NCI-H146 treated with DMSO at 0.1 percent for 48 hours (cell line): ENCODE data around the gene BHLHE40.

Experiments used
- DNase-seq: peaks from one replicate; lab custom pipeline; 2025; ENCODE audit not compliant: unreplicated experiment; lab: John Stamatoyannopoulos, UW

Gene BHLHE40

DNA sequence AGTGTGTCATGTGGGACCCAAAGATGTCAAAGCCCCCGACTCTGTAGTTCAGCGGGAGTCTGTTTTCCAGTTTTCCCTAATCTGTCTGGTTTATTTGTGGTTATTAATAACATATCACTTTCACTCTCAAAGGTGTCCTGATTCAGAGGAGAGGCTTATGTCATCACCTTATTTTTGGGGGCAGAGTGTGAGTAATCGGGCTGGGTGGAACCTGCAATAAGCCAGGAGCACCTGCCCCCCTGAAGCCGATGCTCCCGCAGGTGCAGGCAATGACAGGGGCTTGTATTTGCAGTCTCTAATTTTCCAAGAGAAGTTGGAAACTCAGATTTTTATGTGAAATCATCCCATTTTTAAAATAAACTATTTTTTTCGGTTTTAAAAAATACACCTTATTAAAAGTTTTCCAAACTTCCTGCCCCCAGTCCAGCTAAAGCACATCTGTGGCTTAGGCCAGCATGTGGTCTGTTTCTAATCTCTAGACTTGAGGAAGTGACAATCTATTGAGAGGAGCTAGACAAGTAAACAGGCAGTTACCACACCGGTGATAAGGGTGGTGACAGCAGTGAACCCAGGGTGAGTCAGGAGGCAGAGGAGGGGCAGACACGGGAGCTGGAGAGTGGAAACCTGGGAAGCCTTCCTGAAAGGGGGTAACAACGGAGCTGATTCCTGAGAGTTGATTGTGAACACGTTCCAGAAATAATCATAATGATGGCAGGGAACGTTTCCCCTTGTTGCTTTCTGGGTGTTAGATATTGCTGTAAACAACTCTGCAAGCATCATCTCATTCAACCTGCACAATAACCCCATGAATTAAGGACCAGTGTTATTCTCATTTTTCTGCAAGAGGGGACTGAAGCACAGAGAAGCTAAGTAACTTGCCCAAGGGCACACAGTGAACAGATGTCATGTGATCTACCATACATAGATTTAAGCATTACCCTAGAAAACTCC is 37.2 kb downstream of the BHLHE40 start:
- no peak for DNase-seq

GRCh38 chr3:5017925-5018531 is 38.8 kb downstream of the BHLHE40 start:
- DNase-seq = no peak

DNA sequence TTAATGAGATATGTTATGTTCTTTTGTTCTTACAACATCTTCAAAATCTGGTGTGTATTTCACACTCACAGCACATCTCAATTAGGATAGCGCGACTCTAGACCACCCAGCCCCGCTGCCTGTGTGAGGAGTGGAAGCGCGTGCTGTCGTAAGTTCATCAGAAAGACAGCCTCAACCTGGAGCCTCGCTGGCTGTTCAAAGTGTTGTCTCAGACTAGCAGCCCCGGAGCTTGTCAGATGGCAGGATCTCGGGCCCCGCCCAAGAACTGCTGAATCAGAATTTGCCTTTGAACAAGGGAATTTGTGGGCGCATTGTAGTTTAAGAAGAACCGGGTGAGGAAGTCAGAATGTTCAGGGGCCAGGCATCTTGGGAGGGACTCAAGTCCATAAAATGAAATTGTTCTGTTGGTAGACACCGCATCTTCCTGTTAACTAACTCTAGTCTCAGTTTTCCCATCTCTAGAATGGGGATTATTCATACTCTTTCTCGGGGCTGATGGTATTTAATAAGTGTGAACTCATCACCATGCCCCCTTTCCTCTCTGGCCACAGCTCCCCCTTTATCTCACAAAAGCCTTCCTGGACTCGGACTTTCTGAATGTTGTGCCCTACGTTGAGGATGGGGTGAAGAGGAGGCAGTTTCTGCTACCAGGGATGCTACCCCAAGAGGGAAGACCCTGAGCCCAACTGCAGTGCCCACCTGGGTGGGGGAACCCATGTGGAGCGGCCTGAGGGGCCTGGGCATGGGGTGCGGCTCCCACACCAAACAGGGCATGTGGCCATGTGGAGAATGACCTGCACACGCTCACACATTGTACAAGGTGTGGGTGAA is 40.4 kb downstream of the BHLHE40 start:
- no peak for DNase-seq

DNA sequence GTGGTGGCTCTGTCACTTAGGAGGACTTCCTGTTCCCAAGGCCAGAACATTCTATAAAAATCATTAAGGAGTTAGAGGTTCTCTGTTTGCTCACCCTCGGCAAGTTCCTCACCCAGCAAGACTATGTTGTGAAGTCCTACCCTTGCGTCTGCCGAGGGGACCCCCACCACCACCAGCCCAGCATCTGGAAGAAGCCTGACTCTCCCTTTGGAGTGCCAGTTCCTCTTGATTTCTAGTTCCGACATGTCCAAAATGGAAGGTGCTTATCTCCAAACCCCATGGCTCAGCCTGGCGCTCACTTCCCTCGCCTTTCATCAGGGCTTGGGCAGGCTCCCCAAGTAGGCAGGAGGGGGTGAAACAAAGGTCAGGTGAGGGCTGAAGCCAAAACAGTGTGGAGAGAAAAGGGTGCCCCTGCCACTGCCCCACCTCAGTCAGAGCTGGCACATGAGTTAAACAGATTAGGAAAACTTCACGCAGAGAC is 41.0 kb downstream of the BHLHE40 start:
- no peak for DNase-seq

GRCh38 chr3:5021116-5022092 is 42.2 kb downstream of the BHLHE40 start:
- DNase-seq = no peak

DNA sequence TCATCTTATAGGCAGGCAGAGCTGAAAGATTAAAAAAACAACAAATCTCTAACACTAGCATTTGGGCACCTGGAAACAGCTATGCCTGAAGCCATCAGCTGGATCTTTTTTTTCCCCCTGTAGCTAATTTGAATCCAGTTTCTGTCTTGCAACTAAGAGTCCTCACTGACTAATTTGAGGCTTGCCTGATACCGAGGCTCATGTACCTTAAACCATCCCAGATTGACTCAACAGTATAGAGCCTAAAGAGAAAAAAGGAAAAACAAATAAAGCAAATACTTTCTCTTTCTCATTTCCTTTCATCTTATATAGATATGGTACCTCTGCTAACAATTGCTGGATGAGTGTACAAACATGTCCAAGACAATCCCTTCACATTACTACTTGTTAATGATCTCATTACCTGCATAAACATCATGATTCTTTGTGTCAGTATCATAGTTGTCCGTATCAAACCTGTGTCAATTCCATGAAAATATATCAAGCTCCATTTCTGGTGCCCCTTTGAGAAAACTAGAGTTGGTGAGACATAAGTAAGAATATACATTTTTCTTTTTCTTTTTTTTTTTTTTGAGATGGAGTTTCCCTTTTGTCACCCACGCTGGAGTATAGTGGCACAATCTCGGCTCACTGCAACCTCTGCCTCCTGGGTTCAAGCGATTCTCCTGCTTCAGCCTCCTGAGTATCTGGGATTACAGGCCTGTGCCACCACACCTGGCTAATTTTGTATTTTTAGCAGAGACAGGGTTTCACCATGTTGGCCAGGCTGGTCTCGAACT is 43.1 kb downstream of the BHLHE40 start:
- no peak for DNase-seq

DNA sequence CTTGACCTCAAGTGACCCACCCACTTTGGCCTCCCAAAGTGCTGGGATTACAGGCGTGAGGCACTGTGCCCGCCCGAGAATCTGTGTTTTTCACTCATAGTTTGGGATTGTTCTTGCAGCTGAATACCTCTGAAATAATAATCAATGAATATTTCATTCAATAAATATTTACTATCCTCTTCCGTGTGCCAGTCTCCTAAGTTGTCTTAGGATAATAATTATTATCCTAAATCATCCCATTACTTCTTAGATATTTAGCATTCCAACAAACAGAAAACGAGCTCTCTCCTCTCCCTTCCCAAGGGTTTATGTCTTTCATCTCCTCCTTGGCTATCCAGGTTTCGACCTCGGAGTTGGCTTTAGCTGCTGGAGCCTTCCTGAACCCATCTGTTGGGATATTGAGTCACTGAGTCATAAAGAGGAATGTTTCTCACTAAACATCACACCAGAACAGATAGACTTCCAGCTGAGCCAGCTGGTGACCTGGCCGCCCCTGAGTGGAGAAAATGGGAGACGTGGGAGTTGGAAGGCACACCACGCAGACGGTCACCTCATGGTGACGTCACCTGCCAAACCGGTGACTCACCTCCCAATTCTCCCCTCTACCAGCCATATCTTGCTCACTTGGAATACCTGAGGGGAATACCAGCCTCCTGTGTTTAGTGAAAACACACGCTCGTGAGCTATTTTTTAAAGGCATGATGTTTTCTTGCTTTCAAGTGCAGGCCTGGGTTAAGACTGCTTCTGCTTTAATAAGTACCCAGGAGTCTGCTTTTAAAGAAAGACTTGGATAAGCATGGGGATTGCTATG is 43.9 kb downstream of the BHLHE40 start:
- no peak for DNase-seq

DNA sequence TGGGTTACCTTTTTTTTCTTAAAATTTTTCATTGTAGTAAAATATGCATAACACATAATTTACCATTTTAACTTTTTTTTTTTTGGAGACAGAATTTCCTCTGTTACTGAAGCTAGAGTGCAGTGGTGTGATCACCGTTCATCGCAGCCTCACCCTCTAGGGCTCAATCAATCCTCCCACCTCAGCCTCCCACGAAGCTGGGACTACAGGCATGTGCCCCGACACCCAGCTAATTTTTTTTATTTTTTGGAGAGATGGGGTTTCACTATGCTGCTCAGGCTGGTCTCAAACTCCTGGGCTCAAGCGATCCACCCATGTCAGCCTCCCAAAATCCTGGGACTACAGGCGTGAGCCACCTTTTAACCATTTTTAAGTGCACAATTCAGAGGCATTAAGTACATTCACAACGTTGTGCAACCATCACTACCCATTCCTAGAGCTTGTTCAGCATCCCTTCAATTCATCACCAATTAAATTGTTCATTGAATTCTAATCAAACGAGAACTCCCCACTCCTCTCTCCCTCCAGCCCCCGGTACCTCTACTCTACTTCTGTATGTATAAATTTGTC is 44.6 kb downstream of the BHLHE40 start:
- no peak for DNase-seq

DNA sequence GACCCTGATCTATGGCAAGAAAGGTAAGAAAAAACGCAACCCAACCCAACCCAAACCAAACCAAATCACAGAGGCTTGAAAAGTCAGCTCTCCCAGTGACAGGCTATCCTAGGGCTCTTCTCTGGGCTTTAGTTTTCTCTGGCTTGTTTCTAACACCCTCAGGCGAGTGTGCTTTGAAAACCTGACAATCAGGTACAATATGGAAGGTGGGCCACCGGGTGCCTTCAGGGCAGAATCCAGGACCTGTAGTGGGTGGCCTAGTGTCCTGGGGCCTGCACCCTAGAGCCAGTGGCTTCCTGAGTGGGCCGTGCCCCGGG is 46.8 kb downstream of the BHLHE40 start:
- DNase-seq = no peak

DNA sequence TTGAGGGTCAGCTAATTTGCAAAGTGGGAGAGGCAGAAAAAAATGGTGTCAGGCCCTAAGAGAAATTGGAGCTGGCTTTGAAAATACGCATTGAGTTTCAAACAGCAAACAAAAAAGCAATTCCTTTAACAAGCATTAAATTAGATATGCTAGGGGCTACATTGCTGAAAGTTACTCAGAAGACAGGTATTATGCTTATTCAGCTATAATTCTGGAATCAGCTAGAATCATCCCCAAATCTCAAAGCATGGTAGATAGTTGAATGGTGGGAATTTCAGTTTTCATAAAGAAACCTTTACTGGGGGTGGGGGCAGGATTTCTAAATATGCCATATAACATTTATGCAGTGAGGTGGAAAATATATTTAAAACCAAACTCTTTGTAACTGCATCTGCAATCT is 50.5 kb downstream of the BHLHE40 start:
- DNase-seq = no peak

DNA sequence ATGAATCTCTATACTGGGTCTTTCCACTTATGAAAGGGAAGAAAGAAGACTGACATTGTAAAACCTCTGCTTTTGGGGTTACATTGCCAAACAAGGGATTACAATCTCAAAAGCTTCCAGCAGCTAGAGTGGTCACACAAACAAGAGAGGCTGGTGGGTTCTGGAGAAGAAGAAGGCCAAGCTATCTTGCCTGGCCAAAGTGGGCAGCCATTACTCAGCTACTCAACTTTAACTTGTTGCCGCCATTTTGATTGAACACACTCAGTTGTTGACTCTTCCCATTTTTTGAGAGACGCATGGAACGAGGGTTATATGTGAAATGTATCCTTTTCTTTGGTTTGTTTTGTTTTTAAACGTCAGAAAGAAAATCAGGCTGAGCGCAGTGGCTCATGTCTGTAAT is 50.9 kb downstream of the BHLHE40 start:
- DNase-seq = no peak

DNA sequence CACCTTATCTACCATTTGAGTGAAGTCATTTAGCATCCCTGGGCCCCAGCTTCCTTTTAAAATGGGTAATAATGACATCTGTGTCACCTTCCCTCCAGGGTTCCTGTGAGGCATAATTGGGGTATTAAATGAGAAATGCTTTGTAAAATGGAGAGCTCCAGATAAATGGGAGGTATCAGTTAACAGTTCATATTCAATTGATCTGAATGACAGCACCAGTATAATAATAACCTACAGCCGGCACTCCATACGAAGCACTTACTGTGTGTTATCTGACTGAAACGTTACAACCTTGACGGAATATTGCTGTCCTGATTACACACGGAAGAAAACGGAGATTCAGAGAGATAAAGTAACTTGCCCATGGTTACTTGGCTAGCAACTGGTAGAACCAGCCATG is 53.6 kb downstream of the BHLHE40 start:
- DNase-seq = no peak
